HG02610 (cell line): ENCODE measurements around the gene PFKP.

Source experiments
- ATAC-seq: cut with Tn5 transposase; IDR thresholded peaks from one replicate; pipeline ENCODE4 v1.9.1; 2021; ENCODE audit warnings: mild to moderate bottlenecking, moderate library complexity; ENCODE audit not compliant: unreplicated experiment

Gene PFKP

GRCh38 chr10:3068968-3069737, 1.8 kb downstream of the PFKP start:
- ATAC-seq = peak; percentile 33

- no peak for ATAC-seq
These were observed 2.5 kb downstream of the PFKP start for GRCh38 chr10:3069876-3070275.

GRCh38 chr10:3071405-3072198, 4.3 kb downstream of the PFKP start:
- ATAC-seq = no peak

- no peak for ATAC-seq
These were observed 5.5 kb downstream of the PFKP start for GRCh38 chr10:3072641-3073360.

GRCh38 chr10:3074145-3074665, 6.9 kb downstream of the PFKP start:
- no peak for ATAC-seq

- ATAC-seq = no peak
These were observed 7.7 kb downstream of the PFKP start for GRCh38 chr10:3074985-3075600.

- no peak for ATAC-seq
These were observed 8.8 kb downstream of the PFKP start for GRCh38 chr10:3076138-3076537.

- ATAC-seq = no peak
These were observed 10.2 kb downstream of the PFKP start for GRCh38 chr10:3077509-3077908.

GRCh38 chr10:3077940-3078630, 10.7 kb downstream of the PFKP start:
- no peak for ATAC-seq

GRCh38 chr10:3081383-3081981, 14.1 kb downstream of the PFKP start:
- ATAC-seq = no peak

GRCh38 chr10:3082290-3082689, 14.9 kb downstream of the PFKP start:
- no peak for ATAC-seq

- ATAC-seq = no peak
These were observed 18.6 kb downstream of the PFKP start for GRCh38 chr10:3085785-3086567.

GRCh38 chr10:3090388-3090787, 23.0 kb downstream of the PFKP start:
- ATAC-seq = no peak

- no peak for ATAC-seq
These were observed 23.8 kb downstream of the PFKP start for GRCh38 chr10:3090914-3091787.

- ATAC-seq = no peak
These were observed 24.6 kb downstream of the PFKP start for GRCh38 chr10:3091921-3092320.

GRCh38 chr10:3093996-3094395, 26.6 kb downstream of the PFKP start:
- ATAC-seq = no peak

- no peak for ATAC-seq
These were observed 27.3 kb downstream of the PFKP start for GRCh38 chr10:3094609-3095036.
